Keratinocyte (primary cell): ENCODE measurements around the gene TMCC2. TPM values are rescaled to one million over a fixed set of nuclear protein-coding genes. Genes with fewer than 3 reads are reported as not detected.

ENCODE experiments used
- DNase-seq: peaks from one replicate; pipeline ENCODE4 v3.0.0-alpha.2; 2011; ENCODE audit warnings: low read depth, missing footprints, low spot score
- FAIRE-seq: peaks from 2 replicates; lab custom pipeline; 2011; peaks lifted over from hg19 to GRCh38; lab: Jason Lieb, UNC
- H2AFZ ChIP-seq: 2 replicates; pipeline ENCODE4 v1.6.0; 2012; ENCODE audit warnings: low read length, control low read depth, inconsistent platforms; ENCODE audit not compliant: control insufficient read depth
- H3K27ac ChIP-seq: 2 replicates; pipeline ENCODE4 v1.5.1; 2011; ENCODE audit warnings: low read length; ENCODE audit not compliant: control insufficient read depth, insufficient read depth
- H3K27me3 ChIP-seq: 3 replicates; pipeline ENCODE4 v1.6.0; 2011; ENCODE audit warnings: low read length; ENCODE audit not compliant: control insufficient read depth, insufficient read depth; ENCODE audit errors: extremely low read depth
- H3K36me3 ChIP-seq, 2 experiments: 2 replicates in 1 of 2; 3 replicates in 1 of 2; pipeline ENCODE4 v1.5.1; 2011; ENCODE audit warnings: low read length in 2 of 2, mild to moderate bottlenecking in 1 of 2; ENCODE audit not compliant: control insufficient read depth in 2 of 2, insufficient read depth in 2 of 2; ENCODE audit errors: extremely low read depth in 1 of 2
- H3K4me1 ChIP-seq: 3 replicates; pipeline ENCODE4 v1.5.1; 2011; ENCODE audit warnings: low read length; ENCODE audit not compliant: control insufficient read depth, insufficient read depth; ENCODE audit errors: extremely low read depth
- H3K4me2 ChIP-seq: 3 replicates; pipeline ENCODE4 v1.6.0; 2011; ENCODE audit warnings: low read depth, low read length; ENCODE audit not compliant: control insufficient read depth, insufficient read depth; ENCODE audit errors: extremely low read depth
- H3K4me3 ChIP-seq, 3 experiments: fragments of 200-600 bp in 1 of 3; sonication (generic) in 1 of 3; 2 replicates in 2 of 3; 3 replicates in 1 of 3; pipeline ENCODE4 v1.5.1; 2011 to 2016; ENCODE audit warnings: low read length in 3 of 3, mild to moderate bottlenecking in 3 of 3, control low read depth in 2 of 3, inconsistent platforms in 1 of 3, low read depth in 1 of 3, mixed read lengths in 1 of 3, mixed run types in 1 of 3, moderate library complexity in 1 of 3; ENCODE audit not compliant: control insufficient read depth in 2 of 3, insufficient read depth in 2 of 3; ENCODE audit errors: extremely low read depth in 1 of 3
- H3K79me2 ChIP-seq: 2 replicates; pipeline ENCODE4 v1.6.0; 2012; ENCODE audit warnings: low read length; ENCODE audit not compliant: control insufficient read depth, insufficient read depth
- H3K9ac ChIP-seq: 3 replicates; pipeline ENCODE4 v1.6.0; 2011; ENCODE audit warnings: low read length; ENCODE audit not compliant: control insufficient read depth, insufficient read depth; ENCODE audit errors: extremely low read depth
- H3K9me1 ChIP-seq: 3 replicates; pipeline ENCODE4 v1.6.0; 2011; ENCODE audit warnings: low read length; ENCODE audit not compliant: control insufficient read depth, insufficient read depth; ENCODE audit errors: extremely low read depth
- H3K9me3 ChIP-seq: 2 replicates; pipeline ENCODE4 v1.5.1; 2012; ENCODE audit warnings: low read depth, low read length; ENCODE audit not compliant: control insufficient read depth
- H4K20me1 ChIP-seq: 3 replicates; pipeline ENCODE4 v1.6.0; 2011; ENCODE audit warnings: low read length; ENCODE audit not compliant: control insufficient read depth, insufficient read depth; ENCODE audit errors: extremely low read depth
- EZH2 ChIP-seq: IDR thresholded peaks from one replicate; pipeline ENCODE4 v1.6.1; 2012; ENCODE audit warnings: inconsistent platforms, mild to moderate bottlenecking, low read length, moderate library complexity
- dilution Hi-C: fragments of 300-500 bp; cut with MboI; formaldehyde crosslinking; loops from one replicate; pipeline ENCODE4 v1.7.0; 2020; ENCODE audit warnings: low sequenced_read_pairs; ENCODE audit not compliant: extremely low pct_ligation_motif_present
- polyA plus RNA-seq, 5 experiments: library from polyadenylated mRNA; depleted of rRNA in 3 of 5; stranded (reverse) in 3 of 5; stranded (forward) in 1 of 5; unstranded in 1 of 5; fragments of >200 nt; gene quantifications; 1 replicate in 1 of 5; 2 replicates in 3 of 5; 3 replicates in 1 of 5; pipeline versions ENCODE4 v1.2.1 to v1.2.3, GENCODE V29; 2011 to 2012; ENCODE audit warnings: missing spikeins in 2 of 5, low read depth in 1 of 5, low replicate concordance in 1 of 5
- TF ChIP-seq, protein P1 (sequence below), 3 experiments: IDR thresholded peaks in 1 of 3; conservative IDR thresholded peaks in 1 of 3; optimal IDR thresholded peaks in 1 of 3; 2 replicates in 2 of 3; 3 replicates in 1 of 3; pipeline versions ENCODE3 to v1.5.1; 2011; ENCODE audit warnings: low read length in 3 of 3, mild to moderate bottlenecking in 3 of 3, moderate library complexity in 2 of 3, control low read depth in 1 of 3, inconsistent platforms in 1 of 3; ENCODE audit not compliant: insufficient read depth in 2 of 3; ENCODE audit errors: extremely low read depth in 1 of 3

Gene TMCC2
- polyA plus RNA-seq, 1 donor (not counting 4 experiments of a cell fraction or from before 2014, with no cell fraction given) = 0.60 TPM

DNA sequence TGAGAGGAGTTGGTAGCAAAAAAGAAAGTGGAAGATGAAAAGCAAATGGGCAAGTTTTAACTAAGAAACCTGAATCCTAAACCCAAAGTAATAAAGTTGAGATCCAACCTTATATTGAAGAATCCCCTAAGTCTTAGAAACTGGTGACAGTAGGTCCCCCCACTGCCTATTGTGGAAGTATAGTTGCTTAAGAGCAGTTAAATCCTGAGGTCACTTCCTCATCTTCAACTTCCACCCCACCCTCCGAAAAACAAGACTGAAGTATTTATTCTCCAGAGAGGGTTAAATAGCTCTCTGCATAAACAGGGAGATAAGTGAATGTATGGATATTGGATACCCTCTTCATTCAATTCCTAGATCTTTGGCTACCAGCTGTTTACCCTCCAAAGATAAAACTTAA lies 13.0 kb upstream of the TMCC2 start:
- TF ChIP-seq, protein P1, sequence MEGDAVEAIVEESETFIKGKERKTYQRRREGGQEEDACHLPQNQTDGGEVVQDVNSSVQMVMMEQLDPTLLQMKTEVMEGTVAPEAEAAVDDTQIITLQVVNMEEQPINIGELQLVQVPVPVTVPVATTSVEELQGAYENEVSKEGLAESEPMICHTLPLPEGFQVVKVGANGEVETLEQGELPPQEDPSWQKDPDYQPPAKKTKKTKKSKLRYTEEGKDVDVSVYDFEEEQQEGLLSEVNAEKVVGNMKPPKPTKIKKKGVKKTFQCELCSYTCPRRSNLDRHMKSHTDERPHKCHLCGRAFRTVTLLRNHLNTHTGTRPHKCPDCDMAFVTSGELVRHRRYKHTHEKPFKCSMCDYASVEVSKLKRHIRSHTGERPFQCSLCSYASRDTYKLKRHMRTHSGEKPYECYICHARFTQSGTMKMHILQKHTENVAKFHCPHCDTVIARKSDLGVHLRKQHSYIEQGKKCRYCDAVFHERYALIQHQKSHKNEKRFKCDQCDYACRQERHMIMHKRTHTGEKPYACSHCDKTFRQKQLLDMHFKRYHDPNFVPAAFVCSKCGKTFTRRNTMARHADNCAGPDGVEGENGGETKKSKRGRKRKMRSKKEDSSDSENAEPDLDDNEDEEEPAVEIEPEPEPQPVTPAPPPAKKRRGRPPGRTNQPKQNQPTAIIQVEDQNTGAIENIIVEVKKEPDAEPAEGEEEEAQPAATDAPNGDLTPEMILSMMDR (optimal IDR thresholded peaks at IDR 0.05 in 1 of 3, IDR thresholded peaks at IDR 0.05 in 1 of 3, conservative IDR thresholded peaks at IDR 0.05 in 1 of 3; ENCODE audit: extremely low read depth in 1 of 3, insufficient read depth in 2 of 3, low read length in 3 of 3) = no peak
- TF ChIP-seq EZH2 = no peak
- Histone ChIP-seq H2AFZ (no peak overlapping the region), H3K4me3 (no peak overlapping the region), H3K36me3 (no peaks in the 10 kb centered on the region), H3K79me2 (peaks cover 14% of the 10 kb centered on the region), H3K9me1 (no peaks in the 10 kb centered on the region), H3K27ac (no peak overlapping the region), H3K4me1 (peaks cover 4% of the 10 kb centered on the region), H3K9ac (no peak overlapping the region), H4K20me1 (no peaks in the 10 kb centered on the region), H3K4me2 (no peak overlapping the region), H3K9me3 (no peaks in the 10 kb centered on the region), H3K27me3 (no peaks in the 10 kb centered on the region)
- dilution Hi-C loops = no loop called here
- FAIRE-seq (no peak), DNase-seq (no peak)

DNA sequence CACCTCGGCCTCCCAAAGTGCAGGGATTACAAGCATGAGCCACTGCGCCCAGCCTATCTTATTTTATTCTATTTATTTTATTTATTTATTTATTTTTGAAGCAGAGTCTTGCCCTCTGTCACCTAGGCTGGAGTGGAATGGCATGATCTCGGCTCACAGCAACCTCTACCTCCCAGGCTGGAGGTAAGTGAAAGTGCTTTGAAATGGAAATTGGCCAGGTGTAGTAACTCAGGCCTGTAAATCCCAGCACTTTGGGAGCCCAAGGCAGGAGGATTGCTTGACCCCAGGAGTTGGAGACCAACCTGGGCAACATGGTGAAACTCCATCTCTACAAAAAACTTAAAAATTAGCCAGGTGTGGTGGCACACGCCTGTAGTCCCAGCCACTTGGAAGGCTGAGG lies 11.2 kb upstream of the TMCC2 start:
- Histone ChIP-seq H3K36me3 (no peaks in the 10 kb centered on the region), H3K4me3 (no peak overlapping the region), H2AFZ (no peak overlapping the region), H3K4me2 (no peak overlapping the region), H3K27ac (no peak overlapping the region), H3K9me1 (no peaks in the 10 kb centered on the region), H4K20me1 (no peaks in the 10 kb centered on the region), H3K4me1 (no peaks in the 10 kb centered on the region), H3K9ac (no peak overlapping the region), H3K27me3 (no peaks in the 10 kb centered on the region), H3K9me3 (no peaks in the 10 kb centered on the region), H3K79me2 (no peaks in the 10 kb centered on the region)
- TF ChIP-seq, protein P1 (optimal IDR thresholded peaks at IDR 0.05 in 1 of 3, IDR thresholded peaks at IDR 0.05 in 1 of 3, conservative IDR thresholded peaks at IDR 0.05 in 1 of 3; ENCODE audit: extremely low read depth in 1 of 3, insufficient read depth in 2 of 3, low read length in 3 of 3) = no peak
- no peak for TF ChIP-seq EZH2
- FAIRE-seq = no peak
- no peak for DNase-seq
- dilution Hi-C loops = no loop called here
